GM12872 (cell line): ENCODE results near the gene TM7SF2.

Experiments
- TF ChIP-seq, protein P1 (sequence below): IDR thresholded peaks from 3 replicates; pipeline ENCODE4 v1.5.1; 2011; ENCODE audit warnings: low read depth, mild to moderate bottlenecking, low read length, moderate library complexity; ENCODE audit not compliant: insufficient read depth

The TM7SF2 gene

DNA sequence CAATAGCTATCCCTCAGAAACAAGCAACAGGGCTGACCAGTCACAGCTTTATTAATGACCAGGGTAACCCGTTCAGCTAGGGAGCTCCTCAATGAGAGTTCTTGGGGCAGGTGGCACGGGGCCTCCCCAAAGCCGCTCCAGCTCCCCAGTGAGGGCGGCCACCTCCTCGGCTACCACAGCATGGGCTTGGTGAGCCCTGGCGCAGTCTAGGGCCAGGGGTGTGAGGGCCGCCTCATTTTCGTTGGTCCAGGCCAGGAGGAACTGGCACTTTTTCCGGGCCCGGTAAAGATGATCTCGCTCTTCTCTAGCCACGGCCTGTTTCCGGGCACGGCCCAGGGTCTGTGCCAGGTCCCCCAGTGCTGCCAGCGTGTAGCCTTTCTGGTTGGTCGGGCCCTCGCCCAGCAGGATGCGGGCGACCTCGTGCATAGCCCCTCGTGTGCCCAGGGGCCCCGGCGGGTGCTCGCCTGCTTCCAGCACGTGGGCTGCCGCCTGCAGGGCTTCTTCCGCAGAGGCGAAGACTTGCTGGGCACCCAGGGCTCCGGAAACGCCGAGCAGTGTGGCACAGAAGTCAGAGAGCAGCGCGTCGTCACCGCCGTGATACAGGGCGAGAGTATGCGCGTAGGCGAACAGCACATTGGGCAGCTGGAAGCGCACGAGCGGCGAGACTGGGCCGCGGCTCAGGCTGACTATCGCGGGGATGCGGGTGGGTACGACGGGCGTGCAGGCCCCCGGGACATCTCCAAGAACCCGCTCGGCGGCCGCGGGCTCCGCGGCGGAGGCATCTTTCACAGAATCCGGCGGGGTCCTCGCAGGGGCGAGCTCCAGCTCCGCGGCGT lies 4.9 kb downstream of the TM7SF2 start:
- TF ChIP-seq, protein P1, sequence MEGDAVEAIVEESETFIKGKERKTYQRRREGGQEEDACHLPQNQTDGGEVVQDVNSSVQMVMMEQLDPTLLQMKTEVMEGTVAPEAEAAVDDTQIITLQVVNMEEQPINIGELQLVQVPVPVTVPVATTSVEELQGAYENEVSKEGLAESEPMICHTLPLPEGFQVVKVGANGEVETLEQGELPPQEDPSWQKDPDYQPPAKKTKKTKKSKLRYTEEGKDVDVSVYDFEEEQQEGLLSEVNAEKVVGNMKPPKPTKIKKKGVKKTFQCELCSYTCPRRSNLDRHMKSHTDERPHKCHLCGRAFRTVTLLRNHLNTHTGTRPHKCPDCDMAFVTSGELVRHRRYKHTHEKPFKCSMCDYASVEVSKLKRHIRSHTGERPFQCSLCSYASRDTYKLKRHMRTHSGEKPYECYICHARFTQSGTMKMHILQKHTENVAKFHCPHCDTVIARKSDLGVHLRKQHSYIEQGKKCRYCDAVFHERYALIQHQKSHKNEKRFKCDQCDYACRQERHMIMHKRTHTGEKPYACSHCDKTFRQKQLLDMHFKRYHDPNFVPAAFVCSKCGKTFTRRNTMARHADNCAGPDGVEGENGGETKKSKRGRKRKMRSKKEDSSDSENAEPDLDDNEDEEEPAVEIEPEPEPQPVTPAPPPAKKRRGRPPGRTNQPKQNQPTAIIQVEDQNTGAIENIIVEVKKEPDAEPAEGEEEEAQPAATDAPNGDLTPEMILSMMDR: no peak

DNA sequence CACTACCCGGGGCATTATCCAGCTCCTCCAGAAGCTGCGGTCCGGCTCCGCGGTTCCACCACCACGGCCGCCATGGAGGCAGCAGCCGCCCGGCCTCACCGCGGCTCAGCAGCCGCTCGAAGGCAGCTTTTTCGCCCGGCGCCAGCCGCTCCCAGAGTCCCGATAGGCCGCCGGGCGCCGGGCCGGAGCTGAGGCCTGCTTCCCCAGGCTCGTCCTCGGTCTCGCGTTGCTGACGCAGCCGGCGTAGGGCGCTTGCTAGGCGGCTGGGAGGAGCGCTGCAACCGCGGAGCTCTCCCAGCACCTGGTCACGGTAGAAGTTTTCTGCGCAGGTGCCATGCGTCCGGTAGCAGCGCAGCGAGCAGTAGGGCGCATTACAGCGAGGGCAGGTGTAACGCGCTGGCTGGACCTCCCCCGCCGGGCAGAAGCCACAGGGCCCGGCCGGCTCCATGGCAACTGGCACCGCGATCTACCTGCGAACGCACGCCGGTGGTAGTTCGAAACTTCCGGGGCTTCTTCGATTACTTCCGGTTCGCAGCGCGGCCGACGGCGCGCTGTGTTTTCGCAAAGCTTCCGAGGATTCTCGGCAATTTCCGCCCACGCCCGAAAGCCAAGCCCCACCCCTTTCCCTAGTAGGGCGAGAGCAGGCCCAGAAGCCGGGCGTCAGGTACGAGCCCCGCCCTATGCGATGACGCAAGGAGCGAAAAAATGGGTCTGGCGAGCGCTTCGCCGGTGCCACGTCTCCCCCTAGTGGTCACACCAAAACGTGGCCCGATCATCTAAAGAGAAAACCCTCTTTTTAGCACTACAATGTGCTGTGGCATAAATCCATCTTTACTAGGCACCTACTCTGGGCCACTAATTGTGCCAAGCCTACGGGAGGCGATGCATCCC lies 5.8 kb downstream of the TM7SF2 start, which contains the start of gene ZNHIT2:
ZNHIT2 (minus strand) TSS at position 496 of the 891 bp plus-strand sequence; CDS start at position 448, 48 bp downstream.
- TF ChIP-seq, protein P1: peak; percentile 93

DNA sequence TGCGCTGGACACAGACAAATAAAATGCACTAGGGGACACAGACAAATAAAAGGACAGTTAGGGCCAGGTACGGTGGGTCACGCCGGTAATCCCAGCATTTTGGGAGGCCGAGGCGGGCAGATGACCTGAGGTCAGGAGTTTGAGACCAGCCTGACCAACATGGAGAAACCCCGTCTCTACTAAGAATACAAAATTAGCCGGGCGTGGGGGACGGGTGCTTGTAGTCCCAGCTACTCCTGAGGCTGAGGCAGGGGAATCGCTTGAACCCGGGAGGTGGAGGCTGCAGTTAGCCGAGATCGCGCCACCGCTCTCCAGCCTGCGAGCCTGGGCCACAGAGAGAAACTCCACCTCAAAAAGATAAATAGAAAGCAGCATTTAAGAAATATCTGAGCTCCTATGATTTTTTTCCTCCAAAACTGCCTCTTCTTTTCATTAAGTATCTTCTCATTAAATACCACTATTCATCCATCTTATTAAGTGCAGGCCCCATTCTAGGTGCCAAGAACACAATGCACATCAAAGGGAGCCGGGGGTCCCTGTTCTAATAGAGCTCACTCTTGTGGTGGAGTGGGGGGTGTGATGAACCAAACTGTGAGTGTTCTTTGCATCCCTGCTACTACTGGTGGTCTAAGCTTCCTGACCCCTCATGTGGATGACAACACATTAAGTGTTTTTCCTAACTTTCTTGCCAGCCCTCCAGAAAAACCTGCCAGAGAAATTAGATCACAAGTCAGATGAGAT lies 6.6 kb downstream of the TM7SF2 start:
- TF ChIP-seq, protein P1: no peak

DNA sequence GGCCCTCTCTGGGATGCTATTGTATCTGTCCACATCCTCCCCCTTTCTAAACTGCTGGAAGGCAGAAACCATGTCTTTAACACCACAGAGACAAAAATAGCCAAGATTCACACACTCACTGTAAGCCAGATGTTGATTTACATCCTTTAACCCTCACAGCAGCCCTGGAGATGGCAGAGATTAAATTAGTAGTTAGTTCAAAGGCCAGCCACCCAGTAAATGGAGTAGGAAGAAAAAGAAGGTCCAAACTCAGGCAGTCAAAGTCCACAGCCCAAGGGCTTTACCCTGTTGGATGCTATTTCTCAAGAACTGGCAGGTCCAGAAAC lies 8.0 kb downstream of the TM7SF2 start:
- TF ChIP-seq, protein P1: no peak

DNA sequence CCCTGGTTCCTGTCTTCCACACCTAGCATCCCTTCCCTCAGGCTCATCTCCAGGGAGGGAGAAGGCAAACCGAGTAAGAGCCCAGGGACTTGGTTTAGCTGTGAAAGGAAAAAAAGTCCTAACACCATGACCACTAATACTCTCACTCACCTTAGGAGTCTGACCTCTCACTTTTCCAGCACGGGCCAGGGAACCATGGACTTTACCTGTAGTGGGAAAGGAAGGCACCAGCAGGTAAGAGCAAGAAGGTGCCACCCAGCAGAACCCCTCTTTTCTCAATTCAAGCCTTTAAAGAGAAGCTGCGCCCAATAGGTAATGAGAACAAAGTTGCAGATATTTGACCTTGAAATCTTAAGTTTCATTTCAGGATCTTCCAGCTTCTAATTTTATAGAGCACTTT lies 9.2 kb downstream of the TM7SF2 start:
- TF ChIP-seq, protein P1: no peak

DNA sequence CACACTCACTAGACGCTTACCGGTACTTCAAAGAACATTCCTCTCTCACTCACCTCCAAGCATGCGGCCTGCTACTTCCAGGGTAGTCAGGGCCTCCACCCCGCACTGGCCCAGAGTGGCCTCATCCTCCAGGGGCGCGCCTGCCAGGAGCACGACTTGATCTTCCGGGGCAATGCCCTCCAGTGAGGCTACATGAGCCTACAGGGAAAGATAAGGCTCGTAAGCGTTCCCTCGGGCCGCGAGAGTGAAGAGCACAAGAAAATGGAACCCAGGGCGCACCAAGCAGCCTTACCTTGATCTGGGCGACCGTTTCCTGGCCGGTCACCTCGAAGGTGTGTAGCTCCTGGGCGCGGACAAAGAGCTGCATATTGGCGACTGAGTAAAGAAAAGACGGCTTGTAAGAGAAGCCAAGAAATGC lies 9.8 kb downstream of the TM7SF2 start:
- TF ChIP-seq, protein P1: no peak
